SU-DHL-6 (cell line): ENCODE measurements around the gene ZNF253.
A peak's percentile ranks its signal among the peaks of the same experiment; 100 is the strongest.

Experiments used
- H2AFZ ChIP-seq: fragments of 200-600 bp; sonication (generic); 2 replicates; pipeline ENCODE4 v1.6.1; 2014; ENCODE audit warnings: low read depth, mild to moderate bottlenecking, moderate library complexity, mixed read lengths, antibody characterized with exemption, low read length; ENCODE audit not compliant: severe bottlenecking
- H3F3A ChIP-seq: fragments of 200-600 bp; shearing (Covaris generic); 2 replicates; pipeline ENCODE4 v1.6.0; 2016; ENCODE audit warnings: antibody characterized with exemption, mild to moderate bottlenecking; ENCODE audit not compliant: insufficient read depth
- H3K27ac ChIP-seq: fragments of 200-600 bp; sonication (generic); 2 replicates; pipeline ENCODE4 v1.5.1; 2016; ENCODE audit warnings: low read depth, mild to moderate bottlenecking, low read length, moderate library complexity, mixed read lengths
- H3K27me3 ChIP-seq: fragments of 200-600 bp; sonication (generic), shearing (Covaris generic); 2 replicates; pipeline ENCODE4 v1.6.0; 2014; ENCODE audit warnings: mild to moderate bottlenecking, low read length
- H3K36me3 ChIP-seq: fragments of 200-600 bp; sonication (generic); 2 replicates; pipeline ENCODE4 v1.6.1; 2014; ENCODE audit warnings: mild to moderate bottlenecking, low read length, mixed read lengths
- H3K4me2 ChIP-seq: fragments of 300-600, 200-600 bp; shearing (Covaris generic), sonication (generic); 2 replicates; pipeline ENCODE4 v1.6.0; 2014; ENCODE audit warnings: low read length, low read depth, mild to moderate bottlenecking; ENCODE audit not compliant: poor library complexity, severe bottlenecking
- H3K4me3 ChIP-seq: fragments of 200-600 bp; sonication (generic); 2 replicates; pipeline ENCODE4 v1.5.1; 2014; ENCODE audit warnings: antibody characterized with exemption, low read length, mild to moderate bottlenecking, mixed read lengths; ENCODE audit not compliant: insufficient read depth, poor library complexity, severe bottlenecking
- H3K79me2 ChIP-seq: fragments of 200-600 bp; sonication (generic); 2 replicates; pipeline ENCODE4 v1.6.1; 2014; ENCODE audit warnings: mild to moderate bottlenecking, low read length, moderate library complexity; ENCODE audit not compliant: insufficient read depth
- H3K9ac ChIP-seq: fragments of 200-600 bp; sonication (generic); 2 replicates; pipeline ENCODE4 v1.7.0; 2014; ENCODE audit warnings: mild to moderate bottlenecking, low read length
- H3K9me2 ChIP-seq: fragments of 200-600 bp; sonication (generic); replicated peaks from 2 replicates; pipeline ENCODE4 v1.6.1; 2014; ENCODE audit warnings: low read length; ENCODE audit not compliant: insufficient read depth
- H3K9me3 ChIP-seq: fragments of 200-600 bp; sonication (generic); 2 replicates; pipeline ENCODE4 v1.6.1; 2014; ENCODE audit warnings: low read length, mixed read lengths; ENCODE audit not compliant: insufficient read depth
- H4K20me1 ChIP-seq: fragments of 200-600 bp; sonication (generic); 2 replicates; pipeline ENCODE4 v1.6.1; 2014; ENCODE audit warnings: low read depth, mild to moderate bottlenecking, antibody characterized with exemption, low read length, moderate library complexity, mixed read lengths
- EZH2phosphoT487 ChIP-seq: fragments of 200-600 bp; sonication (generic), shearing (Covaris generic); conservative IDR thresholded peaks from 2 replicates; pipeline ENCODE4 v1.6.1; 2018; ENCODE audit warnings: mild to moderate bottlenecking, antibody characterized with exemption, low read length, moderate library complexity, mixed read lengths
- TF ChIP-seq, protein P1 (sequence below): fragments of 200-600 bp; sonication (generic); IDR thresholded peaks from one replicate; pipeline ENCODE4 v1.5.1; 2017; ENCODE audit warnings: antibody characterized with exemption, mild to moderate bottlenecking, low read length, moderate library complexity; ENCODE audit not compliant: insufficient read depth, poor library complexity, severe bottlenecking

Gene ZNF253

DNA sequence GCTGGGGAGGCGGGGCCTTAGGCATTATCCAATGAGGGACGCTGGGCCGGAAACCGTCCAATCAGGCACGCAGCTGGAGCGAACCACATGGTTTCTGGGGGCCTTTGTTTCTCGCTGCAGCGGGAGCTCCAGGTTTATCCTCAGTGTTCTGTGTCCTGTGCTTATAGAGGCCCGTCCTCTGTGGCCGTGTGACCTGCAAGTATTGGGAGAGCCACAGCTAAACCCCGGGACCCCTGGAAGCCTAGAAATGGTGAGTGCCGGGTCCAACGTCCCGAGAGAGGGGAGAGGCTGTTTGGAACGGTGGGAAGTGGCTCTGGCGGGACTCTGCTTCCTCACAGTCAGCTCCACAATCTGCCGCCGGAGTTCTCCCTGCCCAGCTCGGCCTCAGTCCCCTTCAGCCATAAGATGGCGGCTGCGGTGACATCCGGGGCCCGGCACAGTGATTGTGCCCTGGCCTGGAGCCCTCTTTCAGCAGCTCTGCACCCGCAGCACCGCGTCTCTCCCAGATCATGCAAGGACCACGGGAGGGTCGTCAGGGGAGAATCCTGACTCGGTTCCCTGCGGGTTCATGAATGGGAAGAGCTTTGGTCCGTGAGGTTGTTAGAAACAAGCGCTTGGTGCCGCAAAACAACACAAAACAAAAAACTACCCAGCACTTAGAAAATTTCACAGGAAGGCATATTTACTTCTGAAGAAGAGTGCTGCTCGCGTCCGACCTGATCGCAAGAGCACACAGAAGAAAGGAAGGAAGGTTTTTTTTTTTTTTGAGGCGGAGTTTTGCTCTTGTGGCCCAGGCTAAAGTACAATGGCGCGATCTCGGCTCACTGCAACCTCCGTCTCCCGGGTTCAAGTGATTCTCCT is at the start of gene ZNF253:
TSS of gene ZNF253 (plus strand) at position 133 of the 861 bp plus-strand sequence. CDS start at position 248, 115 bp downstream.
- no peaks in the 10 kb centered on the region for H3K9me2 ChIP-seq
- peaks cover 13% of the 10 kb centered on the region; the same call in 1 of the 2 replicates for H3K36me3 ChIP-seq
- peak within 1 kb of the TSS; percentile 98 for H3K4me3 ChIP-seq
- H4K20me1 ChIP-seq = no peaks in the 10 kb centered on the region
- peaks cover 53% of the 10 kb centered on the region for H3K79me2 ChIP-seq
- H3K4me2 ChIP-seq = peak within 1 kb of the TSS; percentile 85
- no peak for TF ChIP-seq EZH2phosphoT487
- TF ChIP-seq, protein P1, sequence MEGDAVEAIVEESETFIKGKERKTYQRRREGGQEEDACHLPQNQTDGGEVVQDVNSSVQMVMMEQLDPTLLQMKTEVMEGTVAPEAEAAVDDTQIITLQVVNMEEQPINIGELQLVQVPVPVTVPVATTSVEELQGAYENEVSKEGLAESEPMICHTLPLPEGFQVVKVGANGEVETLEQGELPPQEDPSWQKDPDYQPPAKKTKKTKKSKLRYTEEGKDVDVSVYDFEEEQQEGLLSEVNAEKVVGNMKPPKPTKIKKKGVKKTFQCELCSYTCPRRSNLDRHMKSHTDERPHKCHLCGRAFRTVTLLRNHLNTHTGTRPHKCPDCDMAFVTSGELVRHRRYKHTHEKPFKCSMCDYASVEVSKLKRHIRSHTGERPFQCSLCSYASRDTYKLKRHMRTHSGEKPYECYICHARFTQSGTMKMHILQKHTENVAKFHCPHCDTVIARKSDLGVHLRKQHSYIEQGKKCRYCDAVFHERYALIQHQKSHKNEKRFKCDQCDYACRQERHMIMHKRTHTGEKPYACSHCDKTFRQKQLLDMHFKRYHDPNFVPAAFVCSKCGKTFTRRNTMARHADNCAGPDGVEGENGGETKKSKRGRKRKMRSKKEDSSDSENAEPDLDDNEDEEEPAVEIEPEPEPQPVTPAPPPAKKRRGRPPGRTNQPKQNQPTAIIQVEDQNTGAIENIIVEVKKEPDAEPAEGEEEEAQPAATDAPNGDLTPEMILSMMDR = no peak
- peaks cover 6% of the 10 kb centered on the region; the same call in 1 of the 2 replicates for H3F3A ChIP-seq
- H2AFZ ChIP-seq = peak within 1 kb of the TSS; percentile 79
- no peaks in the 10 kb centered on the region for H3K27me3 ChIP-seq
- H3K9ac ChIP-seq = peak within 1 kb of the TSS; percentile 90
- H3K9me3 ChIP-seq = no peaks in the 10 kb centered on the region
- H3K27ac ChIP-seq = peak within 1 kb of the TSS; percentile 92

DNA sequence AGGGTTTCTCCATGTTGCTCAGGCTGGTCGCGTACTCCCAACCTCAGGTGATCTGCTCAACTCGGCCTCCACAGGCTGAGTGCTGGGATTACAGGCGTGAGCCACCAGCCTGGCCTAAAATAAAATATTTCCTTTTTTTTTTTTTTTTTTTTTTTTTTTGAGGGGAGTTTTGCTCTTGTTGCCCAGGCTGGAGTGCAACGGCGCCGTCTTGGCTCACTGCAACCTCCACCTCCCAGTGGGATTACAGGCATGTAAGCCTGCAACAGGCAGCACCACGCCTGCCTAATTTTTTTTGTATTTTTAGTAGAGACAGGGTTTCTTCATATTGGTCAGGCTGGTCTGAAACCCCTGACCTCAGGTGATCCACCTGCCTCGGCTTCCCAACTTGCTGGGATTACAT is 49.0 kb upstream of the ZNF253 start:
- TF ChIP-seq, protein P1 = no peak
- TF ChIP-seq EZH2phosphoT487 = no peak
- Histone ChIP-seq H2AFZ (no peak overlapping the region), H3K4me2 (no peak overlapping the region), H4K20me1 (no peaks in the 10 kb centered on the region), H3F3A (peaks cover 9% of the 10 kb centered on the region), H3K9me2 (no peaks in the 10 kb centered on the region), H3K79me2 (peaks cover 88% of the 10 kb centered on the region), H3K9ac (no peak overlapping the region), H3K4me3 (no peak overlapping the region), H3K27ac (no peak overlapping the region), H3K9me3 (no peaks in the 10 kb centered on the region), H3K36me3 (peaks cover 24% of the 10 kb centered on the region), H3K27me3 (no peaks in the 10 kb centered on the region)

DNA sequence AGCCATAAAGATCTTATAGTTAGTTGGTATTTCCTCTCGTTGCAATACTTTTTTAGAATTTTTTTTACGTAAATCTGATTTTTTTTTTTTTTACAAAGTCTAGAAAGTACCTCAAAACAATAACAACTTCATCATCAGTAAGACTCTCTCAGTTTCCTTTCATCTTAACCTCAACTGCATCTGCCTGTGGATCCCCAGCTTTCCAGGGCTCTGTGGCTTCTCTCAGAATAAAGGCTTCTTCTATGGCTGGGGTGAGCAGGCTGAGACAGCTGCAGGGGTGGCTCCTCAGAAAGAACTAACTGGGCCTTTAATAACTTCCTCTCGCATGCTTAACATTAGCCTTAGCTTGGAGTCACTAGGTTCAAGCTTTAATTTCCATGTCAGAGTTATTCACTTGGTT is 48.3 kb upstream of the ZNF253 start:
- Histone ChIP-seq H3K4me3 (no peak overlapping the region), H3F3A (peaks cover 9% of the 10 kb centered on the region), H3K79me2 (peaks cover 81% of the 10 kb centered on the region), H4K20me1 (no peaks in the 10 kb centered on the region), H3K27ac (peak overlapping the region; percentile 7; the same call in 1 of the 2 replicates), H3K9me3 (no peaks in the 10 kb centered on the region), H3K4me2 (peak overlapping the region; percentile 70), H3K27me3 (no peaks in the 10 kb centered on the region), H3K9me2 (no peaks in the 10 kb centered on the region), H3K9ac (no peak overlapping the region), H2AFZ (no peak overlapping the region), H3K36me3 (peaks cover 24% of the 10 kb centered on the region)
- TF ChIP-seq, protein P1 = no peak
- no peak for TF ChIP-seq EZH2phosphoT487
